RWPE1 (cell line): ENCODE data around the gene USP40.

ENCODE experiments used
- CTCF ChIA-PET: fragments of 350-600 bp; sonication (Branson Sonifier 250); formaldehyde crosslinking; extraction: SDS; loops from one replicate; lab custom pipeline; 2021; lab: Yijun Ruan, JAX
- POLR2A ChIA-PET: fragments of 400-600 bp; formaldehyde crosslinking; extraction: SDS; loops from one replicate; lab custom pipeline; 2020; ENCODE audit warnings: antibody characterized with exemption; ENCODE audit not compliant: low non-redundant PET; lab: Yijun Ruan, JAX
- DNase-seq: peaks from one replicate; pipeline ENCODE4 v3.0.0; 2012; ENCODE audit warnings: low spot score
- H3K27ac ChIP-seq: fragments of 450-650 bp; 2 replicates; pipeline ENCODE4 v1.5.1; 2017
- TF ChIP-seq, protein P1 (sequence below): fragments of 450-650 bp; conservative IDR thresholded peaks from 2 replicates; pipeline ENCODE4 v1.5.1; 2017; ENCODE audit warnings: low read depth, mild to moderate bottlenecking

The USP40 gene

DNA sequence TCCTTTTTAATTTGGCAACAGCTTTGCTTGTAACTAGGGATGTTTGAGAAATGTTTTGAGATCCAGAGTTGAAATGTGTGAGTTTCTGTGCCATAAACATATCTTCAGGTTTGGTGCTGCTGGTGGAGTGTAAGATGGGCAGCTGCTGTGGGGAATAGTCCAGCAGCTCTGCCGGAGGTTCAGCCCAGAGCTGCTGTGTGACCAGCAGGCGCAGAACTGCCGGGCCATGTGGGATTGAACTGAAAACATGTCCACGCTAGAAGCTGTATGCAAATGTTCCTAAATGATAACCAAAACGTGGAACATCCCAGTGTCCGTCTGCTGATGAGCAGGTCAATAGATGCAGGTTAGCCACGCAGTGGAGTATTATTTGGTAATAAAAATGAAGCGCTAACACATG, 112.7 kb downstream of the USP40 start:
- POLR2A ChIA-PET = no interaction called here
- DNase-seq = no peak
- H3K27ac ChIP-seq = no peak overlapping the region
- TF ChIP-seq, protein P1, sequence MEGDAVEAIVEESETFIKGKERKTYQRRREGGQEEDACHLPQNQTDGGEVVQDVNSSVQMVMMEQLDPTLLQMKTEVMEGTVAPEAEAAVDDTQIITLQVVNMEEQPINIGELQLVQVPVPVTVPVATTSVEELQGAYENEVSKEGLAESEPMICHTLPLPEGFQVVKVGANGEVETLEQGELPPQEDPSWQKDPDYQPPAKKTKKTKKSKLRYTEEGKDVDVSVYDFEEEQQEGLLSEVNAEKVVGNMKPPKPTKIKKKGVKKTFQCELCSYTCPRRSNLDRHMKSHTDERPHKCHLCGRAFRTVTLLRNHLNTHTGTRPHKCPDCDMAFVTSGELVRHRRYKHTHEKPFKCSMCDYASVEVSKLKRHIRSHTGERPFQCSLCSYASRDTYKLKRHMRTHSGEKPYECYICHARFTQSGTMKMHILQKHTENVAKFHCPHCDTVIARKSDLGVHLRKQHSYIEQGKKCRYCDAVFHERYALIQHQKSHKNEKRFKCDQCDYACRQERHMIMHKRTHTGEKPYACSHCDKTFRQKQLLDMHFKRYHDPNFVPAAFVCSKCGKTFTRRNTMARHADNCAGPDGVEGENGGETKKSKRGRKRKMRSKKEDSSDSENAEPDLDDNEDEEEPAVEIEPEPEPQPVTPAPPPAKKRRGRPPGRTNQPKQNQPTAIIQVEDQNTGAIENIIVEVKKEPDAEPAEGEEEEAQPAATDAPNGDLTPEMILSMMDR = no peak
- CTCF ChIA-PET = interaction anchor here (0.7 to 0.9 kb wide), 2 partner anchors 379 to 469 kb away, joined by 3 read pairs; no protein-coding TSS in a partner anchor

DNA sequence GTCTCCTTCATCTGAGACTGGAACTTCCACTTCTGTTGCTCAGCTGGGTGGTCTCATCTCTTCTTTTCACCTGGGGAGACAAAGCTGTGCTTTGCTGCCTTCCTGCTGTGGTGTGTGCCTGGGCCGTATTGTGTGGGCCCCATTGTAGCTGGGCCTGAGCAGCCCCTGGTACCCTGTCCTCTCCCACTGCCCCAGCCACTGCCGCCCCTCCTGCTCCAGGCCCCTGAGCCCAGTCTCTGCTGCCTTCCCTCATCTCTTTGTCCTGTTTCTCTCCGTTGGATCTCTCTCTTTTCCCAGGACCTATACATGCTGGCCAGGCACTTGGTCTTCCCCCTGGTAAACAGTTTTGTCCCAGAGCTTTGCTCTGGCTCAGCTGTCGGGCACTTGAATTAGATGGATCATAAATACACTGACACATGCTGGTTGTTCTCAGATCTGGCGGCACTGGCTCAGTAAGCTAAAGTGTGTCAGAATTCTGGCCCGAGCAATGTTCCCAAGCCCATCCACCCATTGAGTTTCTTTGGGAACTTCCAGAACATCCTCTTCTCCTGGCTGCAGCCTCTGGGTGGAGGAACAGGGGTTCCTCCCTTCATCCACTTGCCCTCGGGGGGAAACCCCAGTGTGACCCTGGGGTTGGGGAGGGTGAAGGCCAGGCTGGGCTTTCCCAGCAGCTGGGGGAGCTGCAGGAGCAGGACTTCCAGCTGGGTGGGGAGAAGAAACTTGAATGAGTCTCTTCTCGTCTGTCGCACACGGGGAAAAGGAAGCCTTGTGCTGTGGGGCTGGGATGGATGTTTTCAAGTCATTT, 113.3 kb downstream of the USP40 start:
- H3K27ac ChIP-seq = no peak overlapping the region
- TF ChIP-seq, protein P1 = no peak
- ChIA-PET POLR2A (no interaction called here), CTCF (interaction anchor here (0.7 to 0.9 kb wide), 2 partner anchors 379 to 468 kb away, joined by 3 read pairs; no protein-coding TSS in a partner anchor)
- no peak for DNase-seq

- POLR2A ChIA-PET = no interaction called here
- CTCF ChIA-PET = no interaction called here
- no peak for DNase-seq
- H3K27ac ChIP-seq = no peak overlapping the region
- TF ChIP-seq, protein P1 = no peak
Measured at GRCh38 chr2:233451950-233452349, 114.6 kb downstream of the USP40 start.

GRCh38 chr2:233450864-233451575, 115.6 kb downstream of the USP40 start:
- TF ChIP-seq, protein P1 = no peak
- peak overlapping the region; percentile 20 for H3K27ac ChIP-seq
- no peak for DNase-seq
- CTCF ChIA-PET = interaction anchor here (0.7 kb wide), 1 partner anchor 40 kb away, joined by 3 read pairs; no protein-coding TSS in a partner anchor
- POLR2A ChIA-PET = no interaction called here

- DNase-seq = no peak
- POLR2A ChIA-PET = no interaction called here
- CTCF ChIA-PET = interaction anchor here (0.7 kb wide), 1 partner anchor 41 kb away, joined by 3 read pairs; no protein-coding TSS in a partner anchor
- H3K27ac ChIP-seq = peak overlapping the region; percentile 34
- TF ChIP-seq, protein P1 = no peak
Measured at GRCh38 chr2:233449921-233450863, 116.4 kb downstream of the USP40 start.
